Effector CD8-positive, alpha-beta T cell (primary cell): ENCODE measurements around the gene PRRC2B.
A peak's percentile ranks its signal among the peaks of the same experiment; 100 is the strongest.

Experiments used
- DNase-seq: peaks from one replicate; lab custom pipeline; 2025; lab: John Stamatoyannopoulos, UW

PRRC2B gene

GRCh38 chr9:131516930-131517329, 123.0 kb downstream of the PRRC2B start:
- DNase-seq = no peak

DNA sequence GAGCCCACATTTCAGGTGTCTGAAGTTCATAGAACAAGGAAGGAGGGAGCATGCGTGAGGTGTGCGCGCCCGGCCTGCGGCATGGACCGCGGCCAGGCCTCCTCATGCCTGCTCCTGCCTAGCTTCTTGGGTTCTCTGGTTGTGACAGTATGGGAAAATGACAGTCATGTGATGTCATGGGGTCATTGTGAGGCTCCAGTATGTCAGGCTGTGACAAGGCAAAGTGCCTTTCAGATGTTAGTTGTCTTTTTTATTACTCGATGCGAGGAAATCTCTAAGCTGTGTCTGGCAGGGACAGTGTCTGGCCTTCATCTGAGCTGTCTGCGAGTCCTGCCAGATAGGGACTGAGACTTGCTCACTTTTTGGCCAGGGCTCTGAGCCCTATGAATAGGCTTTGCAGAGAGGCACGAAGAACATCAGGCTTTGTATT, 123.9 kb downstream of the PRRC2B start:
- no peak for DNase-seq

- no peak for DNase-seq
These were observed 124.7 kb downstream of the PRRC2B start for GRCh38 chr9:131518553-131518952.

DNA sequence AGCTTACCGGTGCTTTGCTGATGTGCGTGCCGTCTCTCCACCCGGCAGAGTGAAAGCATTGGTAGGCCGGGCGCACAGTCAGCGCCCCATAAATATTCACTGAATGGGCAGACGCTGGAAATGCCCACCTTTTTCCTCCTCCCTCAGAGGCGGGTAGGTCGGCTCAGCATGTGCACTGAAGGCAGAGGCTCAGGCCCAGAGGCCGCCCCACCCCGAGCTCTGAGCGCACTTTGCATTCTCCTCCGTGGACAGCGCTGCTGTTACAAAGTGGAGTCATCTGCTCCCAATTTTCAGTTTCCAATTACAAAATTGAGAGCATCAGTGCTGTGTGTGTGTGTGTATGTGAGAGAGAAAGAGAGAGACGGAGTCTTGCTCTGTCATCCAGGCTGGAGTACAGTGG, 126.6 kb downstream of the PRRC2B start:
- DNase-seq = no peak

DNA sequence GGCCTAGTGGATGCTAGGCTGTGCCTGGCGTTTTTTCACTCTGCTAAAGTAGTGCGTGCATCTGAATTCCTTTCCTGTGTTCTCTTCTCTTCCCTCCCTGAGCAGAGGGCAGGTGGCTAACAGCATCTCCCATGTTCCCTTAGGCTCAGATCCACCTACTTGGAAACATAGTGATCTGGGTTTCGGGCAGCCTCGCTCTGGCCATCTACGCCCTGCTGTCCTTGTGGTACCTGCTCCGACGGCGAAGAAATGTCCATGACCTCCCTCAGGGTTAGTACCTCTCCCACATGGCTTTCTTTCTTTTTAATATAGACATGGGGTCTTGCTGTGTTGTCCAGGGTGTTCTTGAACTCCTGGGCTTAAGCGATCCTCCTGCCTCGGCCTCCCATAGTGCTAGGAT, 127.3 kb downstream of the PRRC2B start:
- DNase-seq = no peak

DNA sequence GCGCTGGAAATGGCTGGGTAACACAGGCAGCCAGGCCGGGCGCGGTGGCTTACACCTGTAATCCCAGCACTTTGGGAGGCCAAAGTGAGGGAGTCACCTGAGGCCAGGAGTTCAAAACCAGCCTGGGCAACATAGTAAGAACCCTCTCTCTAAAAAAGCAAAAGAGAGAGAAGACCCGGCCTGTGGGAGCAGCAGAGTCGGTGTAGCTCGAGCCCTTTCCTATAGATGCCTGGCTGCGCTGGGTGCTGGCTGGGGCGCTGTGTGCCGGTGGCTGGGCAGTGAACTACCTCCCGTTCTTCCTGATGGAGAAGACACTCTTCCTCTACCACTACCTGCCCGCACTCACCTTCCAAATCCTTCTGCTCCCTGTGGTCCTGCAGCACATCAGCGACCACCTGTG, 127.9 kb downstream of the PRRC2B start:
- no peak for DNase-seq

- DNase-seq = no peak
These were observed 128.6 kb downstream of the PRRC2B start for GRCh38 chr9:131522257-131523085.

GRCh38 chr9:131523086-131523388, 129.2 kb downstream of the PRRC2B start:
- DNase-seq = no peak

- DNase-seq = no peak
These were observed 129.9 kb downstream of the PRRC2B start for GRCh38 chr9:131523451-131524435.

DNA sequence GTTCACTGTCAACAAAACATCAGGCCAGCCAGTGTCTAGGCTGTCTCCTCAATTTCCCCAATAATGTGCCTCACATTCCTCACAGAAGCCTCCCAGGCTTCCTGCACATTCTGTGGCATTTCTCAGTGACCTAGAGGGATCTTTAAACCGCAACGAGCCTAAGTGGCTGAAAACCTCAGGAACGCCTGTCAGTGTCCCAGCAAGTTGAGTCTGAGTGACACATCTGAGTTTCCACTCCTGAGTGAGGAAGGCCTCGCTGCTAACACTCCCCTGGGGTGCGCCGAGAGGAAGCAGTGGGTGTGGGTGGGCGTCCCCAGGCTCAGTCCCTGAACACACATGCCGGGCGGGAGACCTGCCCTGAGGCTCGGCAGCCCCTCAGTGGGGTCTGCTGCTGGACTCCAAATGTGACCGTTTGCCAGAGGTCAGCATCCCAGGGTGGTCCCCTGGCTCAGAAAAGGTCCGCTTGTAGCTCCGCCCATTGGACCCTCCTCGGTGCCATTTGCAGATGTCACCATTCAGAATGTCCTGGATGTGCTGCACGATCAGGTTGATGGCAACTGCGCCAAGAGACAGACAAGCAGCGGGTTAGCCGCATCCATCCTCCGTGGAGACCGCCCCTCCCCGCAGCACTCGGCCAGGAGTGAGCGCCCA, 130.9 kb downstream of the PRRC2B start:
- no peak for DNase-seq

DNA sequence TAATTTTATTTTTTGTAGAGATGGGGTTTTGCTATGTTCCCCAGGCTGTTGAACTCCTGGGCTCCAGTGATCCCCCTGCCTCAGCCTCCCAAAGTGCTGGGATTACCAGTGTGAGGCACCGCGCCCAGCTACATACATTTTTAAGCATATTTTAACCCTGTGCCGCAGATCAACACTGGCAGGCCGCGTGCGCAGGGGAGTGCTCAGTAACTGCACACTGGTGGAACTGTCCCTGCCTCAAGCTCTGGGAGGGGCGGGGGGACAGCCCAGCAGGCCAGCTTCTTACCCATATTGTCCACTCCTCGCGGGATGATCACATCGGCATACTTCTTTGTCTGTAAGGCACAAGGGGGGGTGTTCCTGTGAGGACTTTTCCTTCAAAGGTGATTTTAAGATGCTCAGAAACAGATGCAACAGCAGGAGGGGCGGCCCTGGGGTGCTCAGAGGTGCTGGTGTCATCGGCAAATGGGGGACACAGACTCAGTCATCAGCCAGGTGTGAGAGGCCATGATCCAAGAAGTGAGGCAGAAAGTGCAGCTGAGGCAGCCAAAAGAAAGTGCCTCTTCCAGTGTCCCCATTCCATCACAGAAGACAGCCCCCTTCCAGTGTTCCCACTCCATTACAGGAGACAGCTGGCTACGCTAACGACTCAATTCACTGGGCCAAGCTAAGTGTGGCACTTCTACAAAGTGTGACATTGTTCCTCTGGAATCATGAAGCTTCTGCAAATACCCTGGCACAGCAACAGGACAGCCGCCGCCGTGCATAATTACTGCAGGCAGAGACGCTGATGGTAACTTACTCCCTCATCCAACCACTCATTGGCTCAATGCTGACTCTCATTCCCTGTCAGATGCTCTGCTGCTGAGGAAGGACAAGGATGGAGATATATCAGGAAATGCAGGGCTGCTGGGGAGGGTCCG, 132.0 kb downstream of the PRRC2B start:
- DNase-seq = no peak

DNA sequence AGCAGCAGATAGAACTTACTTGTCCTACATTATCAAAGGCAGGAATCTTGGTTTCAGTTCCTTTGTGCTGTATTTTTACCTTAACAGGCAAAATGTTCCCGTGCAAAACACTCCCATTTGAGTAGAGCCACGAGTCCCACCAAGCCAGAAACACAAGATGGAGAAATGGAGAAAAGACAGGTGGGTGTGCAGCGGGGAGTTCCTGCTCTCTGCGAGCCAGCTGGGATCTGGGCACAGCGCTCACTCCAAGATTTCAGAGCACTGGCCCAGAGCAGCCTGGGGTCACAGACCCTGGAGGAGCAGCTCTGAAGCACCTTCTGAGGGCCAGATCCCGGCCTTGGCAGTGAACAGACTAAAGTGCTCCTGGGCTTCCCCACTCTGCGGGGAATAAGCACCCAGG, 134.3 kb downstream of the PRRC2B start:
- DNase-seq = no peak

DNA sequence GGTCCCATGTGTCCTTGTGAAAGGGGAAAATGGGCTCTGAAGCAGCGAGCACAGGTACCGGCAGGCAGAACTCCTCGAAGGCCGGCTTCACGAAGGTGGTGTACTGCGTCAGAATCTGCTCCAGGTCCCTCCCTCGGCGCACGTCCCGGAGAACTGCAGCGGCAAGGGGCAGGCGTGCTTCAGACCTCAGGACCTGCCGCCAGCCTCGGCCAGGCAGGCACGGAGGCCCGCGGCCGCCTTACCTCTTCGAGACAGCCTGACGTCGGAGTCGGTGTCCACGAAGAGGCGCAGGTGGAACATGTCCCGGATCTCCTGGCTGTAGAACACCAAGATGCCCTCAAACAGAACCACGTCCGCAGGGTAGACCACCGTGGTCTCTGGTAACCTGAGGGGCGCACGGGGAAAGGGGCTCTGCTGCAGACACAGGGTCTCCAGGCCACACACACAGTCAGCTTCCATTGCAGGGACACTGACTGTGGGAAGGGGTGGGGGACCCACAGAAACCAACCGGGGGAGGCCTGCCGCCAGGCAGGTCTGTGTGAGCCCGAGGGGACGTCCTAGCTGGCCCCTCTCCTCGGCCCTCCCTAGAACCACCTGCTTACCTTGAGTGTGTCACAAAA, 135.1 kb downstream of the PRRC2B start:
- no peak for DNase-seq

DNA sequence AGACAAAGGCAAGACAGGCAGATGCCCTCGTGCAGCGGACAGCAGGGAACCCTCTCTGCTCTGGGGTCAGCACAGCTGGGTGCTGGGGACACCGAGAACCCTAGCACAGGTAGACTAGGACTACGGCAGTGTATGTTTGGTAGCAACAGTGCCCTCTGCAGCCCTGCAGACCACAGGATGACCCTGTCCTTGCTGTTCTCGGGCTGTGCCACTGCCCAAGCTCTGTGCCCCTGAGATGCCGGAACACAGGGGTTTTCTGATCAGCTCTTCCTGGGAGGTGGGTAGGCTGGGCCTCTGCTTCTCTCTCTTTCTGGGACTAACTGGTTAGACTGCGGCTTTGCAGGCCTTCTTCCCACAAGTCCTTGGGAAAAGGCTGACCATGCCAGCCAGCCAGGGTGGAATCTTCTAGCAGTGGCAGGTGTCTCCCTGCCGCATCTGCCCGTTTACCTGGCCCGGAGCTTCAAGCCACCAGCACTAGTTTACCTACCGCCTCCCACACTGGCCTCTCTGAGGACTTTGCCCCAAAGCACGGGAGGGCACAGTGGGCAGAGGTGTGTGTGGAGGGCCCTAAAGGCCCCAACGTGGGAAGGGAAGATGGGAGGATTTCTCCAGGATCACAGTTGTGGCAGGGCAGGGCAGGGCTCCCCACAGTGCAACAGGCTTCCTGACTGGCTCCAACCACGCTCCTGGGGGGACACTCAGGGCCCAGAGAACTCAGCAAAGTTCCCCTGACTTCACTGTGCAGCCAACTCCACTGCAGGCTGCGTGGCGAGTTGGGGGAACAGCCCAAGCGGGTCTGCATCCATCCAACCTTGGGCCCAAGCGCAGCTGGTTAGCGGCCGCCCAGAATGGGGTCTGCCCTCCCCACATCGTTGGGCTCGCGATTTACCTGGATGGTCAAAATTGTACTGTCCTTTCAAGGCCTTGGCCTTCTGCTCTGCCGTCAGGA, 136.0 kb downstream of the PRRC2B start:
- no peak for DNase-seq

DNA sequence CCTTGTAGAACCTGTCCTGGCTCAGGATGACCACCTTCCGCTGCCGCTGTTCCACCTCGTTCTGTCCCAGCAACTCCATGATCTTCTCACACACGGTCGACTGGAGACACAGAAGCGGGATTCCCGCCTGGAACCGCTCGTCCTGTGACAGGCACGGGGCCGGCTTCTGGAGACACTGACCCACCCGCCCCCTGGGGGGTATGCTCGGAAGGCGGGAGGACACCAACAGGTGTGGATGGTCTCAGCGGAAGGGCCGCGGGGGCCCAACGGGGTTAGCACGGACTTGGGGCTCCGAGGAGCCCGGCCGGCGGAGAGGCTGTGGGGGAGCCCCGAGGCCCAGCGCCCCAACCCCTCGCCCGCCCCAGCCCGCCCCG, 136.6 kb downstream of the PRRC2B start:
- no peak for DNase-seq

GRCh38 chr9:131530920-131531832, 137.3 kb downstream of the PRRC2B start, which contains the start of gene UCK1:
TSS of gene UCK1 (minus strand) at chr9:131531263. CDS start at chr9:131531174, 89 bp downstream.
- peak; percentile 70 for DNase-seq

GRCh38 chr9:131534721-131535237, 140.9 kb downstream of the PRRC2B start:
- no peak for DNase-seq

DNA sequence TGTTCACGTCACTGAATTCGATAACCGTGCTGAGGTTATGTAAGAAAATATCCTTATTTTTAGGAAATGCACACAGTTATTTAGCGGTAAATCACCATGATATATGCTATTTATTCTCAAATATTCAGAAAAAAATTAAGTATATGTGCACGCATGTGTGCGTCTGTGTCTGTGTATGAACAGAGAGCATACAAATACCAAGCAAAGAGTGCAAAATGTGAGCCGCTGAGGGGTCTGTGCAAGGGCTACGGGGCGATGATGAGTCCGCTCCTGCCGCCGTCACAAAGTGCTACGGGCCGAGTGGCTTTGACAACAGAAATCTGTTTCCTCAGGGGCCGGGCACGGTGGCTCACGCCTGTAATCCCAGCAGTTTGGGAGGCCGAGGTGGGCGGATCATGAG, 144.1 kb downstream of the PRRC2B start:
- DNase-seq = no peak
